ENCODE results near the gene GALNT9. TPM values are rescaled to one million over a fixed set of nuclear protein-coding genes. Genes with fewer than 3 reads are reported as not detected.

Gene GALNT9
- total RNA-seq, 4 donors from 2014 or later = 1.6 TPM; not detected in 3

- DNase-seq (ENCODE audit: low spot score in 2 of 2) = no peak
- no peak for TF ChIP-seq EP300 (IDR thresholded peaks at IDR 0.05)
- TF ChIP-seq POLR2A (IDR thresholded peaks at IDR 0.05) = no peak
- TF ChIP-seq CTCF (IDR thresholded peaks at IDR 0.05) = no peak
- Histone ChIP-seq H3K36me3 (no peaks in the 10 kb centered on the region), H3K27ac (no peak overlapping the region), H3K4me3 (no peak overlapping the region), H3K9me3 (no peaks in the 10 kb centered on the region), H3K27me3 (peaks cover 0 to 24% of the 10 kb centered on the region in 2 donors), H3K4me1 (peaks cover 0 to 26% (median 10%) of the 10 kb centered on the region in 4 donors)
- 91 to 93% methylated on average over 2 of the region's 2 CpGs for WGBS, 2 donors
Observed at GRCh38 chr12:132166093-132166492, 163.3 kb downstream of the GALNT9 start.

GRCh38 chr12:132165584-132165983 lies 163.8 kb downstream of the GALNT9 start:
- Histone ChIP-seq H3K27ac (no peak overlapping the region), H3K27me3 (peaks cover 0 to 19% of the 10 kb centered on the region in 2 donors), H3K4me1 (peaks cover 0 to 26% (median 10%) of the 10 kb centered on the region in 4 donors), H3K9me3 (no peaks in the 10 kb centered on the region), H3K36me3 (no peaks in the 10 kb centered on the region), H3K4me3 (no peak overlapping the region)
- DNase-seq (ENCODE audit: low spot score in 2 of 2) = no peak
- TF ChIP-seq CTCF (IDR thresholded peaks at IDR 0.05) (no peak), POLR2A (IDR thresholded peaks at IDR 0.05) (no peak), EP300 (IDR thresholded peaks at IDR 0.05) (no peak)
- 90 to 97% methylated on average over 6 of the region's 6 CpGs for WGBS, 2 donors

DNA sequence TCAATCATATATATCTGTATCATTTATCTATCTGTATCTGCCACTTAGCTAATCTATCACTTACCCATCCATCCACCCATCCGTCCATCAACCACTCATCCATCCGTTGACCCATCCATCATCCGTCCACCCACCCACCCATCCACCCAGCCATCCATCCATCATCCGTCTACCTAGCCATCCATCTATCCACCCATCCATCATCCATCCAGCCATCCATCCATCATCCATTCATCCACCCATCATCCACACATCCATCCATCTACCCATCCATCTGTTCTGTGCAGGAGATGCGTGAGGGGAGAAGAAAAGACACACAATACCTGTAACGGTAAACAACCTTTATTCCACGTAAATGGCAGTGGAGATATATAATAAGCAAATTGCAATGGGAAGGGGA lies 165.0 kb downstream of the GALNT9 start:
- Histone ChIP-seq H3K4me3 (no peak overlapping the region), H3K27me3 (peaks cover 0 to 9% of the 10 kb centered on the region in 2 donors), H3K9me3 (no peaks in the 10 kb centered on the region), H3K27ac (no peak overlapping the region), H3K36me3 (no peaks in the 10 kb centered on the region), H3K4me1 (peaks cover 0 to 22% (median 10%) of the 10 kb centered on the region in 4 donors)
- WGBS, 2 donors = 87 to 91% methylated on average over 7 of the region's 7 CpGs
- TF ChIP-seq EP300 (IDR thresholded peaks at IDR 0.05) (no peak), CTCF (IDR thresholded peaks at IDR 0.05) (no peak), POLR2A (IDR thresholded peaks at IDR 0.05) (no peak)
- DNase-seq (ENCODE audit: low spot score in 2 of 2) = no peak

DNA sequence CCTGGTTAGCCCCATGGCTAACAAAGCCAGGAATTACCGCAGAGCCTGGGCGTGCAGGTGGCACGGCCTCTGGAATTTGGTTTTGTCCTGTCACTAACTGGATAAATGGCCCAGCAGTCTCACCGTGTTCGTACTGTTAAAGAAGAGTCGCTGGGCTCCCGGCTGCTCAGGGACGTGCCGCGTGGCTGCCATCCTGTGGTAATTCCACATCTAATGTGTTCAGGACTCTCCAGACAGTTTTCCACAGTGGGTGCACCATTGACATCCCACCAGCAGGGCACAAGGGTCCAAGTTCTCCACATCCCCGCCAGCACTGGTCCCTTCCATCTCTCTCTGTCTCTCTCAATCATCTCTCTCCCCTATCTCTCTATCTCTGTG lies 165.5 kb downstream of the GALNT9 start:
- Histone ChIP-seq H3K27ac (no peak overlapping the region), H3K4me1 (peaks cover 0 to 22% (median 10%) of the 10 kb centered on the region in 4 donors), H3K9me3 (no peaks in the 10 kb centered on the region), H3K27me3 (peaks cover 0 to 6% of the 10 kb centered on the region in 2 donors), H3K4me3 (no peak overlapping the region), H3K36me3 (peaks cover 0 to 3% (median 0%) of the 10 kb centered on the region in 3 donors)
- no peak for DNase-seq (ENCODE audit: low spot score in 2 of 2)
- WGBS, 2 donors = 44 to 63% methylated on average over 8 to 11 of the region's 11 CpGs
- no peak for TF ChIP-seq EP300 (IDR thresholded peaks at IDR 0.05)
- no peak for TF ChIP-seq CTCF (IDR thresholded peaks at IDR 0.05)
- TF ChIP-seq POLR2A (IDR thresholded peaks at IDR 0.05) = no peak

DNA sequence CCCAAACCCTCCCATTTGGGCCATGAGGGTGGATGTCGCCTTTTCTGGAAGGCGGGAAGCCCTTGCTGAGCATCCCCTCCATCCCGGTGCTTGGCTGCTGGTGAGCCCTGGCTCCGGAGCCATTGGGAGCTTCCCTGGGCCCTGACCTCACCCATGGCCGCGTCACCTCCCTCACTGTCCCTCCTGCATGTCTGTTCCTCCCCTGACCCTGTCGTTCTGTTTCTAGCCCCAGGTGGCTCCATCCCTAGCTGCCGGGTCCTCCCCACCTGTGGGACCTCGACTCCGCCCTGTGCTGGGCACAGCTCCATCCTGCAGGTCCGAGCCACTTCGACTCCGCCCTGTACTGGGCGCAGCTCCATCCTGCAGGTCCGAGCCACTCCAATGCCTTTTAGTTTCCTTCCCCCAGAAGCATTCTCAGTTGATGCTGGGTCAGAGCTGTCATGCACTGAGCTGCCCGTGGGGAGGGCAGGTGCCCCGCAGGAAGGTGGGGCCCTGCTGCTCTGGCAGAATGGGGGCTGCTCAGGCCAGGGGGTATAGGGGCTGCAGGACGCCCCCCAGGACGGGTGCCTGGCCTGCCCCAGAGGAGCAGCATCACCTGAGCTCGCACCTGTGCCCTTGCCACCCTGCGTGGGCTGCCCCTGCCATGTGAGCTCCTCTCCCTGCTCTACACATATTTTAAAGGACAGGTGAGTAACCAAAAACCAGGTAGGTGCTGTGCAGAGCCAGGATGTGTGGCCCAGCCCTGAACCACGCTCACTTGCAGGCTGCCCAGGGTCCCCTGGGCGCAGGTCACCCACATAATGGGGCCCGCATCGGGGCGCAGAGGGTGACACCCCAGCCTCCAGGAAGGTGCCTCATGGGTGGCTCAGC lies 166.1 kb downstream of the GALNT9 start:
- WGBS, 2 donors = 47 to 54% methylated on average over 16 to 20 of the region's 26 CpGs
- H3K9me3 ChIP-seq = no peaks in the 10 kb centered on the region
- peaks cover 0 to 22% (median 10%) of the 10 kb centered on the region in 4 donors for H3K4me1 ChIP-seq
- peaks cover 0 to 9% (median 0%) of the 10 kb centered on the region in 3 donors for H3K36me3 ChIP-seq
- H3K27me3 ChIP-seq = peaks cover 0 to 1% of the 10 kb centered on the region in 2 donors
- peak overlapping the region in 1 of 4 donors; percentile 15 for H3K4me3 ChIP-seq
- H3K27ac ChIP-seq = peak overlapping the region in 2 of 4 donors; percentile 11 to 75
- DNase-seq (ENCODE audit: low spot score in 2 of 2) = no peak
- no peak for TF ChIP-seq CTCF (IDR thresholded peaks at IDR 0.05)
- TF ChIP-seq POLR2A (IDR thresholded peaks at IDR 0.05) = no peak
- no peak for TF ChIP-seq EP300 (IDR thresholded peaks at IDR 0.05)

Measured in tibial nerve (tissue), 4 donors.